ENCODE results near the gene MRPL38. TPM values are rescaled to one million over a fixed set of nuclear protein-coding genes. Genes with fewer than 3 reads are reported as not detected.
A peak's percentile ranks its signal among the peaks of the same experiment; 100 is the strongest.

The MRPL38 gene
- 100 to 1,000 TPM; 103 to 118 TPM for total RNA-seq
- polyA plus RNA-seq (2013, experiment 1 of 2) = 67.6 TPM
- polyA plus RNA-seq (2013, experiment 2 of 2) = 60.8 TPM
- long read RNA-seq, experiment 1, transcript MRPL38-212 (2 exons, 767 nt) = minor isoform, 5 of 47 reads
- long read RNA-seq, experiment 1, transcript MRPL38-201 (9 exons, 1,888 nt) = major isoform, 28 of 47 reads
- long read RNA-seq, experiment 1, partial matches to known transcripts = 6 of 47 reads
- long read RNA-seq, experiment 1, other reads (novel, unspliced or antisense) = 7 of 47 reads
- long read RNA-seq, experiment 2, transcript MRPL38-201 (9 exons, 1,888 nt) = major isoform, 144 of 171 reads
- long read RNA-seq, experiment 2, partial matches to known transcripts = 8 of 171 reads
- long read RNA-seq, experiment 2, other reads (novel, unspliced or antisense) = 19 of 171 reads
- long read RNA-seq, experiment 3, transcript MRPL38-201 (9 exons, 1,888 nt) = major isoform, 339 of 394 reads
- long read RNA-seq, experiment 3, partial matches to known transcripts = 7 of 394 reads
- long read RNA-seq, experiment 3, other reads (novel, unspliced or antisense) = 47 of 394 reads
- long read RNA-seq, experiment 4, transcript MRPL38-201 (9 exons, 1,888 nt) = major isoform, 126 of 139 reads
- long read RNA-seq, experiment 4, partial matches to known transcripts = 5 of 139 reads
- long read RNA-seq, experiment 4, other reads (novel, unspliced or antisense) = 8 of 139 reads

GRCh38 chr17:75904749-75905521 lies at the start of gene MRPL38:
MRPL38 (minus strand) TSS chr17:75904884; CDS start chr17:75904875, 9 bp downstream.
- peak within 1 kb of the TSS; percentile 86 for H3K4me3 ChIP-seq (ENCODE audit: low read length)
- H3K4me3 Mint-ChIP-seq = peak within 1 kb of the TSS; percentile 72
- no peaks in the 10 kb centered on the region for H3K4me1 Mint-ChIP-seq
- H3K27me3 Mint-ChIP-seq (ENCODE audit: insufficient read depth) = no peaks in the 10 kb centered on the region
- WGBS, 2 experiments (ENCODE audit: insufficient coverage in 1 of 2, insufficient read length in 1 of 2) = 9 to 16% methylated on average over 43 to 68 of the region's 69 CpGs
- no peaks in the 10 kb centered on the region for H3K9me3 Mint-ChIP-seq
- peak within 1 kb of the TSS; percentile 85 for H3K27ac ChIP-seq (ENCODE audit: low read depth, low read length)
- H3K27ac Mint-ChIP-seq = peak within 1 kb of the TSS; percentile 96
- H3K9ac ChIP-seq (ENCODE audit: extremely low read depth, low read length, poor library complexity, severe bottlenecking) = peak within 1 kb of the TSS; percentile 49
- no peaks in the 10 kb centered on the region for H3K27me3 ChIP-seq (ENCODE audit: control insufficient read depth, insufficient read depth, low read length, poor library complexity, severe bottlenecking)
- peaks cover 13% of the 10 kb centered on the region for H3K36me3 Mint-ChIP-seq (ENCODE audit: low read depth)
- peaks cover 27% of the 10 kb centered on the region for H3K36me3 ChIP-seq (ENCODE audit: control insufficient read depth, insufficient read depth, low read length)
- DNase-seq = peak; percentile 100
- TF ChIP-seq CTCF (conservative IDR thresholded peaks at IDR 0.05) = peak; percentile 100
- no peaks in the 10 kb centered on the region for H3K4me1 ChIP-seq (ENCODE audit: control insufficient read depth, insufficient read depth, low read length)
- H3K9me3 ChIP-seq (ENCODE audit: control insufficient read depth, low read length) = no peaks in the 10 kb centered on the region

DNA sequence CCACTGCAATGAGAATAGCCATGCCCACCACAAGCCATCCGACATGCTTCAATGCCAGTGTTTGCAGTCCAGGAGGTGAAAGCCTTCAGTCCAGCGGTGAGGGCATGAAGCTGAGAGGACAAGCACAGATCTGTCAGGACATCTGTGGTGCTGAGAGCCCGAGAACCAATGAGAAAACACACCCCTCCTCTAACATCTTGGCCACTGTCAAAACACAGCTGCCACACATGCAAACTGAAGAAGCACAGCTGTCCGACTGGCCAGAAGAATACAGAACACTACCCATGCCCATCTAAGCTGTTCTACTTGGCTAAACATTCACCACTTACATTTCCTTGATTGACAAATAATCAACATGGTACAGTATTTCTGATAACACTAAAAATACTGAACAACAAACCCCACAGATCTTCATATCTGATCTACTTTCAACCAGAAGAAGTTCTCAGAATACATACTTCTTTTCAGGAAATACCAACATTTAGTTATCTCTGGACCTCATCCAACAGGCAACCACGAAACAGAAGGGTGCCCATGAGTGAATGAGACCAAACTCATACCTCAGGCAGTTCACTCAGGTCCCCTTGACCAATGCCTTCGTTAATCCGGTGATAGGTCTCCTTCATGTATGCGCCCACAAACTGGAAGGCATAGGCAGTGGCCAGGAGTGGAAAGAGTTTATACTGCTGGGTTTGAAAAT lies 46.3 kb upstream of the MRPL38 start:
- Histone ChIP-seq H3K9me3 (ENCODE audit: control insufficient read depth, low read length) (no peaks in the 10 kb centered on the region), H3K27ac (ENCODE audit: low read depth, low read length) (no peak overlapping the region), H3K9ac (ENCODE audit: extremely low read depth, low read length, poor library complexity, severe bottlenecking) (no peak overlapping the region), H3K4me3 (ENCODE audit: low read length) (no peak overlapping the region), H3K4me1 (ENCODE audit: control insufficient read depth, insufficient read depth, low read length) (no peaks in the 10 kb centered on the region), H3K27me3 (ENCODE audit: control insufficient read depth, insufficient read depth, low read length, poor library complexity, severe bottlenecking) (no peaks in the 10 kb centered on the region), H3K36me3 (ENCODE audit: control insufficient read depth, insufficient read depth, low read length) (peaks cover 82% of the 10 kb centered on the region)
- Mint-ChIP-seq H3K27ac (no peak overlapping the region), H3K4me1 (no peaks in the 10 kb centered on the region), H3K36me3 (ENCODE audit: low read depth) (peaks cover 72% of the 10 kb centered on the region), H3K27me3 (ENCODE audit: insufficient read depth) (no peaks in the 10 kb centered on the region), H3K4me3 (no peak overlapping the region), H3K9me3 (no peaks in the 10 kb centered on the region)
- WGBS, 2 experiments (ENCODE audit: insufficient coverage in 1 of 2, insufficient read length in 1 of 2) = 96 to 100% methylated on average over 7 to 8 of the region's 8 CpGs
- DNase-seq = no peak
- no peak for TF ChIP-seq CTCF (conservative IDR thresholded peaks at IDR 0.05)

DNA sequence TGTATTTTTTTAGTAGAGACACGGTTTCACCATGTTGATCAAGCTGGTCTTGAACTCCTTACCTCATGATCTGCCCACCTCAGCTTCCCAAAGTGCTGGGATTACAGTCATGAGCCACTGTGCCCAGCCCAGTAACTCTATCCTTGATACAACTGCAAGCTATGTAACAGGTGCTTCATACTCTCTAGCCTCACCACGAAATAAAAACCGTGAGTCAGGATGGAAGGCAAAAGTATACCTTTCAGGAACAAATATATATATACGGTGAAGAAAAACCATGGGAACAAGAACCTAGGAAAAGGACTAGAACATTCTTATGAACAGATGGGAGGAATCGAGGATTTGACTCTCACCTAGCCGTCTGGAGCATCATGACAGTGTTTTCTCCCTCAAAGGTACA lies 45.7 kb upstream of the MRPL38 start:
- 90 to 95% methylated on average over 4 to 6 of the region's 6 CpGs for WGBS, 2 experiments (ENCODE audit: insufficient coverage in 1 of 2, insufficient read length in 1 of 2)
- no peak overlapping the region for H3K9ac ChIP-seq (ENCODE audit: extremely low read depth, low read length, poor library complexity, severe bottlenecking)
- no peak overlapping the region for H3K4me3 ChIP-seq (ENCODE audit: low read length)
- no peak overlapping the region for H3K27ac Mint-ChIP-seq
- H3K27me3 ChIP-seq (ENCODE audit: control insufficient read depth, insufficient read depth, low read length, poor library complexity, severe bottlenecking) = no peaks in the 10 kb centered on the region
- H3K4me3 Mint-ChIP-seq = no peak overlapping the region
- DNase-seq = no peak
- no peaks in the 10 kb centered on the region for H3K4me1 ChIP-seq (ENCODE audit: control insufficient read depth, insufficient read depth, low read length)
- H3K4me1 Mint-ChIP-seq = no peaks in the 10 kb centered on the region
- H3K36me3 Mint-ChIP-seq (ENCODE audit: low read depth) = peaks cover 70% of the 10 kb centered on the region
- no peak overlapping the region for H3K27ac ChIP-seq (ENCODE audit: low read depth, low read length)
- no peak for TF ChIP-seq CTCF (conservative IDR thresholded peaks at IDR 0.05)
- no peaks in the 10 kb centered on the region for H3K9me3 Mint-ChIP-seq
- peaks cover 82% of the 10 kb centered on the region for H3K36me3 ChIP-seq (ENCODE audit: control insufficient read depth, insufficient read depth, low read length)
- no peaks in the 10 kb centered on the region for H3K27me3 Mint-ChIP-seq (ENCODE audit: insufficient read depth)
- H3K9me3 ChIP-seq (ENCODE audit: control insufficient read depth, low read length) = no peaks in the 10 kb centered on the region

All from endodermal cell (in vitro differentiated cells).